KOPT-K1 (cell line): ENCODE data around the gene SCN4A.
"Not testable (repeated sequence)": the region's sequence is repeated elsewhere in the genome, so short reads cannot be mapped to it uniquely, and the experiment has no call there.

Experiments
- H3K27ac ChIP-seq: fragments of 200-600 bp; sonication (generic); 2 replicates; pipeline ENCODE4 v1.5.1; 2016; ENCODE audit warnings: antibody characterized with exemption, mild to moderate bottlenecking, low read depth, low read length; ENCODE audit not compliant: poor library complexity, severe bottlenecking
- H3K36me3 ChIP-seq: fragments of 200-600 bp; sonication (generic); 2 replicates; pipeline ENCODE4 v1.5.1; 2017; ENCODE audit warnings: antibody characterized with exemption, mild to moderate bottlenecking, low read length, moderate library complexity; ENCODE audit not compliant: insufficient read depth
- H3K9me3 ChIP-seq: fragments of 200-600 bp; sonication (generic); 2 replicates; pipeline ENCODE4 v1.5.1; 2017; ENCODE audit warnings: antibody characterized with exemption, low read length, mild to moderate bottlenecking; ENCODE audit not compliant: insufficient read depth, poor library complexity, severe bottlenecking

Gene SCN4A

GRCh38 chr17:63995626-63996025 is 22.9 kb upstream of the SCN4A start:
- no peaks in the 10 kb centered on the region for H3K36me3 ChIP-seq
- no peak overlapping the region for H3K27ac ChIP-seq
- no peaks in the 10 kb centered on the region for H3K9me3 ChIP-seq

GRCh38 chr17:63993368-63993985 is 20.8 kb upstream of the SCN4A start:
- Histone ChIP-seq H3K36me3 (no peaks in the 10 kb centered on the region), H3K27ac (no peak overlapping the region), H3K9me3 (no peaks in the 10 kb centered on the region)

- Histone ChIP-seq H3K9me3 (no peaks in the 10 kb centered on the region), H3K27ac (no peak overlapping the region), H3K36me3 (no peaks in the 10 kb centered on the region)
Observed at GRCh38 chr17:63991611-63992010, 18.9 kb upstream of the SCN4A start.

- H3K36me3 ChIP-seq: no peaks in the 10 kb centered on the region
Observed at GRCh38 chr17:63989622-63990345, 17.1 kb upstream of the SCN4A start.

GRCh38 chr17:63988741-63989621 is 16.3 kb upstream of the SCN4A start:
- no peaks in the 10 kb centered on the region for H3K9me3 ChIP-seq
- H3K36me3 ChIP-seq: no peaks in the 10 kb centered on the region
- no peak overlapping the region for H3K27ac ChIP-seq

More at GRCh38 chr17:63989622-63990345, 17.1 kb upstream of the SCN4A start:
- H3K27ac ChIP-seq: no peak overlapping the region
- no peaks in the 10 kb centered on the region for H3K9me3 ChIP-seq

- Histone ChIP-seq H3K27ac (no peak overlapping the region), H3K36me3 (no peaks in the 10 kb centered on the region)
Observed at GRCh38 chr17:63988127-63988478, 15.4 kb upstream of the SCN4A start.

GRCh38 chr17:63987221-63988126 is 14.8 kb upstream of the SCN4A start:
- Histone ChIP-seq H3K36me3 (no peaks in the 10 kb centered on the region), H3K27ac (no peak overlapping the region), H3K9me3 (peaks cover 8% of the 10 kb centered on the region)

More at GRCh38 chr17:63988127-63988478, 15.4 kb upstream of the SCN4A start:
- H3K9me3 ChIP-seq: peaks cover 1% of the 10 kb centered on the region

- H3K36me3 ChIP-seq: no peaks in the 10 kb centered on the region
- peaks cover 14% of the 10 kb centered on the region for H3K9me3 ChIP-seq
- no peak overlapping the region for H3K27ac ChIP-seq
Observed at GRCh38 chr17:63986821-63987220, 14.1 kb upstream of the SCN4A start.

GRCh38 chr17:63985387-63986140 is 12.8 kb upstream of the SCN4A start:
- peak overlapping the region; percentile 16 for H3K27ac ChIP-seq
- H3K9me3 ChIP-seq: peaks cover 17% of the 10 kb centered on the region

GRCh38 chr17:63984651-63985386 is 12.1 kb upstream of the SCN4A start:
- H3K36me3 ChIP-seq: no peaks in the 10 kb centered on the region
- peak overlapping the region; percentile 16 for H3K27ac ChIP-seq
- peaks cover 17% of the 10 kb centered on the region for H3K9me3 ChIP-seq

More at GRCh38 chr17:63985387-63986140, 12.8 kb upstream of the SCN4A start:
- no peaks in the 10 kb centered on the region for H3K36me3 ChIP-seq

- no peak overlapping the region for H3K27ac ChIP-seq
Observed at GRCh38 chr17:63984236-63984635, 11.5 kb upstream of the SCN4A start.

GRCh38 chr17:63983320-63983719 is 10.6 kb upstream of the SCN4A start:
- Histone ChIP-seq H3K36me3 (no peaks in the 10 kb centered on the region), H3K9me3 (peaks cover 17% of the 10 kb centered on the region), H3K27ac (no peak overlapping the region)

More at GRCh38 chr17:63984236-63984635, 11.5 kb upstream of the SCN4A start:
- Histone ChIP-seq H3K36me3 (no peaks in the 10 kb centered on the region), H3K9me3 (peaks cover 17% of the 10 kb centered on the region)

- H3K27ac ChIP-seq, H3K36me3 ChIP-seq: not testable (repeated sequence)
- peaks cover 17% of the 10 kb centered on the region for H3K9me3 ChIP-seq
Observed at GRCh38 chr17:63982641-63983040, 9.9 kb upstream of the SCN4A start.
